CD4-positive, alpha-beta T cell treated with Interleukin-10 for 1 hour (primary cell): ENCODE data around the gene ZSCAN21.
A peak's percentile ranks its signal among the peaks of the same experiment; 100 is the strongest.
"Not testable (repeated sequence)": the region's sequence is repeated elsewhere in the genome, so short reads cannot be mapped to it uniquely, and the experiment has no call there.

Experiments used
- DNase-seq: peaks from one replicate; pipeline ENCODE4 v3.0.0-alpha.2; 2020

ZSCAN21 gene

GRCh38 chr7:100049441-100050291 is at the start of gene ZSCAN21:
Gene ZSCAN21, plus strand, starts transcription at chr7:100049774. Its CDS starts 7,233 bp downstream, at chr7:100057007.
- peak; percentile 84 for DNase-seq

- DNase-seq, result no peak
Measured at GRCh38 chr7:100000239-100000638, 49.3 kb upstream of the ZSCAN21 start.

GRCh38 chr7:100003711-100004661 is 45.6 kb upstream of the ZSCAN21 start:
- DNase-seq, result no peak

GRCh38 chr7:100007887-100008286 is 41.7 kb upstream of the ZSCAN21 start:
- no peak for DNase-seq

GRCh38 chr7:100008525-100008924 is 41.0 kb upstream of the ZSCAN21 start:
- no peak for DNase-seq

- DNase-seq, result not testable (repeated sequence)
Measured at GRCh38 chr7:100009952-100010351, 39.6 kb upstream of the ZSCAN21 start.

- no peak for DNase-seq
Measured at GRCh38 chr7:100010901-100011300, 38.7 kb upstream of the ZSCAN21 start.

GRCh38 chr7:100011516-100011915 is 38.1 kb upstream of the ZSCAN21 start:
- DNase-seq, result no peak

GRCh38 chr7:100012385-100013327 is 36.9 kb upstream of the ZSCAN21 start:
- not testable (repeated sequence) for DNase-seq

GRCh38 chr7:100013328-100013676 is 36.3 kb upstream of the ZSCAN21 start:
- DNase-seq, result no peak

GRCh38 chr7:100015232-100016214 is 34.1 kb upstream of the ZSCAN21 start, which contains the start of gene ZKSCAN1:
Gene ZKSCAN1, plus strand, starts transcription at chr7:100015596. Its CDS starts 7,911 bp downstream, at chr7:100023507.
- DNase-seq, result peak; percentile 90

- DNase-seq, result peak; percentile 10
Measured at GRCh38 chr7:100016215-100016901, 33.2 kb upstream of the ZSCAN21 start.

- no peak for DNase-seq
Measured at GRCh38 chr7:100017300-100017699, 32.3 kb upstream of the ZSCAN21 start.

- DNase-seq, result no peak
Measured at GRCh38 chr7:100017875-100018274, 31.7 kb upstream of the ZSCAN21 start.

- no peak for DNase-seq
Measured at GRCh38 chr7:100019908-100020307, 29.7 kb upstream of the ZSCAN21 start.

GRCh38 chr7:100021297-100021696 is 28.3 kb upstream of the ZSCAN21 start:
- DNase-seq, result no peak

GRCh38 chr7:100022621-100023020 is 27.0 kb upstream of the ZSCAN21 start:
- no peak for DNase-seq

GRCh38 chr7:100023526-100023925 is 26.0 kb upstream of the ZSCAN21 start:
- no peak for DNase-seq

- no peak for DNase-seq
Measured at GRCh38 chr7:100024020-100024619, 25.5 kb upstream of the ZSCAN21 start.

GRCh38 chr7:100027197-100027596 is 22.4 kb upstream of the ZSCAN21 start:
- no peak for DNase-seq
